GM10248 (cell line): Measurements from ENCODE around the gene GLTP.
"Not testable (repeated sequence)": the region's sequence is repeated elsewhere in the genome, so short reads cannot be mapped to it uniquely, and the experiment has no call there.

Experiments used
- CTCF ChIA-PET: fragments of 300-600 bp; sonication (Branson Sonifier 250); formaldehyde crosslinking; extraction: SDS; loops from one replicate; lab custom pipeline; 2021; ENCODE audit warnings: antibody characterized with exemption; lab: Yijun Ruan, JAX
- POLR2A ChIA-PET: fragments of 350-650 bp; sonication (Branson Sonifier 250); formaldehyde crosslinking; extraction: SDS; loops from one replicate; lab custom pipeline; 2020; ENCODE audit warnings: antibody characterized with exemption; lab: Yijun Ruan, JAX
- DNase-seq: peaks from one replicate; pipeline ENCODE4 v3.0.0; 2012; ENCODE audit errors: extremely low spot score
- CTCF ChIP-seq: IDR thresholded peaks from 2 replicates; pipeline ENCODE4 v1.5.1; 2012; ENCODE audit warnings: mild to moderate bottlenecking, low read depth; ENCODE audit errors: extremely low read depth, missing control alignments, control extremely low read depth

Gene GLTP

GRCh38 chr12:109880043-109880931 is at the start of gene GLTP:
Gene GLTP, minus strand, starts transcription at chr12:109880541. Its CDS starts 167 bp downstream, at chr12:109880374.
- ChIA-PET CTCF (interaction anchor here (1.0 to 4.4 kb wide), 6 partner anchors 13 to 76 kb away, joined by 3 to 31 read pairs (median 6); no protein-coding TSS in a partner anchor), POLR2A (no interaction called here)
- DNase-seq: peak; percentile 98
- TF ChIP-seq CTCF: peak; percentile 93

- CTCF ChIA-PET: interaction anchor here (1.2 to 3.7 kb wide), 4 partner anchors 8 to 76 kb away, joined by 5 to 22 read pairs (median 7); no protein-coding TSS in a partner anchor
- POLR2A ChIA-PET, DNase-seq: not testable (repeated sequence)
Observed at GRCh38 chr12:109929326-109929725, 49.0 kb upstream of the GLTP start.

- no peak for TF ChIP-seq CTCF
- ChIA-PET POLR2A (no interaction called here), CTCF (interaction anchor here (1.2 to 3.7 kb wide), 3 partner anchors 9 to 74 kb away, joined by 6 to 22 read pairs (median 8); no protein-coding TSS in a partner anchor)
- DNase-seq: no peak
Observed at GRCh38 chr12:109928058-109928656, 47.8 kb upstream of the GLTP start.

- ChIA-PET POLR2A (no interaction called here), CTCF (interaction anchor here (1.5 to 3.7 kb wide), 2 partner anchors 12 to 74 kb away, joined by 8 to 22 read pairs; no protein-coding TSS in a partner anchor)
- peak; percentile 71 for DNase-seq
- TF ChIP-seq CTCF: peak; percentile 40
Observed at GRCh38 chr12:109927622-109928021, 47.3 kb upstream of the GLTP start.

GRCh38 chr12:109926488-109927210 is 46.3 kb upstream of the GLTP start:
- no peak for TF ChIP-seq CTCF
- no peak for DNase-seq
- ChIA-PET CTCF (interaction anchor here (1.1 to 3.7 kb wide), 4 partner anchors 11 to 81 kb away, joined by 3 to 22 read pairs (median 4); no protein-coding TSS in a partner anchor), POLR2A (no interaction called here)

GRCh38 chr12:109926016-109926415 is 45.7 kb upstream of the GLTP start:
- DNase-seq: no peak
- no peak for TF ChIP-seq CTCF
- CTCF ChIA-PET: interaction anchor here (1.1 to 3.7 kb wide), 3 partner anchors 11 to 81 kb away, joined by 4 to 22 read pairs (median 4); no protein-coding TSS in a partner anchor
- POLR2A ChIA-PET: no interaction called here
